HUES64 (cell line): ENCODE results near the gene ERCC3.
"Not testable (repeated sequence)": the region's sequence is repeated elsewhere in the genome, so short reads cannot be mapped to it uniquely, and the experiment has no call there.

Experiments used
- H3K27ac ChIP-seq: 2 replicates; pipeline ENCODE4 v1.7.0; 2013; ENCODE audit warnings: low read depth, low read length, inconsistent platforms
- H3K27me3 ChIP-seq: 2 replicates; pipeline ENCODE4 v1.6.1; 2013; ENCODE audit warnings: mild to moderate bottlenecking, low read length; ENCODE audit not compliant: insufficient read depth
- H3K36me3 ChIP-seq: 2 replicates; pipeline ENCODE4 v1.6.1; 2013; ENCODE audit warnings: mild to moderate bottlenecking, low read length; ENCODE audit not compliant: insufficient read depth
- H3K4me1 ChIP-seq: 2 replicates; pipeline ENCODE4 v1.6.1; 2013; ENCODE audit warnings: mild to moderate bottlenecking, low read length, moderate library complexity; ENCODE audit not compliant: insufficient read depth
- H3K4me3 ChIP-seq: 2 replicates; pipeline ENCODE4 v1.5.1; 2013; ENCODE audit warnings: mild to moderate bottlenecking, low read length, moderate library complexity
- H3K9ac ChIP-seq: 2 replicates; pipeline ENCODE4 v1.6.1; 2013; ENCODE audit warnings: mild to moderate bottlenecking, low read depth, low read length
- H3K9me3 ChIP-seq: 2 replicates; pipeline ENCODE4 v1.6.1; 2013; ENCODE audit warnings: low read depth, low read length; ENCODE audit not compliant: insufficient read depth
- WGBS: fragments of 150-250, 120-280 bp; methylation state at CpG from one replicate; pipeline ENCODE4 v1.1.7; 2013; ENCODE audit warnings: missing lambda C conversion rate; 5-methylcytosine and 5-hydroxymethylcytosine counted together

Gene ERCC3

GRCh38 chr2:127216095-127216494 is 77.8 kb downstream of the ERCC3 start:
- no peak overlapping the region for H3K4me3 ChIP-seq
- H3K9me3 ChIP-seq: no peaks in the 10 kb centered on the region
- whole genome bisulfite sequencing: 90% methylated on average over 2 of the region's 2 CpGs
- no peak overlapping the region for H3K27ac ChIP-seq
- H3K27me3 ChIP-seq: peaks cover 38% of the 10 kb centered on the region
- H3K36me3 ChIP-seq: no peaks in the 10 kb centered on the region
- H3K9ac ChIP-seq: no peak overlapping the region
- H3K4me1 ChIP-seq: peaks cover 8% of the 10 kb centered on the region; the same call in 1 of the 2 replicates

DNA sequence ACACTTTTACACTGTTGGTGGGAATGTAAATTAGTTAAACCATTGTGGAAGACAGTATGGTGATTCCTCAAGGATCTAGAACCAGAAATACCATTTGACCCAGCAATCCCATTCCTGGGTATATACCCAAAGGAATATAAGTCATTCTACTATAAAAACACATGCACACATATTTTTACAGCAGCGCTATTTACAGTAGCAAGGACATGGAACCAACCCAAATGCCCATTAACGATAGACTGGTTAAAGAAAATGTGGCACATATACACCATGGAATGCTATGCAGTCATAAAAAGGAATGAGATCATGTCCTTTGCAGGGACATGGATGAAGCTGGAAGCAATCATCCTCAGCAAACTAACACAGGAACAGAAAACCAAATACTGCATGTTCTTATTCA is 79.7 kb downstream of the ERCC3 start:
- H3K4me3 ChIP-seq, H3K9ac ChIP-seq, H3K27ac ChIP-seq, H3K36me3 ChIP-seq, H3K9me3 ChIP-seq, H3K4me1 ChIP-seq: not testable (repeated sequence)
- WGBS: 100% methylated on average over 2 of the region's 2 CpGs
- peaks cover 37% of the 10 kb centered on the region for H3K27me3 ChIP-seq

DNA sequence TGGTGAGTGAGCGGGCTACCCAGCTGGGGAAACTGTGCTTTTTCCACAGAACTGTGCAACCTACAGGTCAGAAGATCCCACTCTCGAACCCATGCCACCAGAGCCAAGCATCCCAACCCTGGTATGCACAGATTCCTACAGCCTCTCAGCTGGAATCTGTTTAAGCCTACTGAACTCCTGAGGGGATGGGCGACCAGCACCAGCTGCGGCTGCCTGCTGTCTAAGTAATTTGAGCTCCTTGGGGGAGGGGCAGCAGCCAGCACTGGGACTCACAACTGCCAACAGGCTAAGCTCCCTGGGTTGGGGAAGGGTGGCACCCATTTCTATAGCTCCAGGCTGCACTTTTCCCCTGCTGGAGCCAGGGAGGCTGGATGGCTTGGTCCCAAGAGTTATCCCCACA is 85.6 kb downstream of the ERCC3 start:
- H3K27ac ChIP-seq: no peak overlapping the region
- peaks cover 3% of the 10 kb centered on the region; the same call in 1 of the 2 replicates for H3K27me3 ChIP-seq
- H3K9ac ChIP-seq: no peak overlapping the region
- no peaks in the 10 kb centered on the region for H3K9me3 ChIP-seq
- 43% methylated on average over 4 of the region's 4 CpGs for WGBS
- H3K36me3 ChIP-seq: peaks cover under 1% of the 10 kb centered on the region; the same call in 1 of the 2 replicates
- peaks cover 11% of the 10 kb centered on the region for H3K4me1 ChIP-seq
- H3K4me3 ChIP-seq: no peak overlapping the region
